ENCODE results near the gene ZFY. TPM values are rescaled to one million over a fixed set of nuclear protein-coding genes. Genes with fewer than 3 reads are reported as not detected.
"Not testable (repeated sequence)": the region's sequence is repeated elsewhere in the genome, so short reads cannot be mapped to it uniquely, and the experiment has no call there.

ZFY gene
- total RNA-seq, 1 experiment from 2014 or later = not detected

- Mint-ChIP-seq H3K4me1 (ENCODE audit: insufficient read depth, unreplicated experiment) (no peaks in the 10 kb centered on the region), H3K36me3 (ENCODE audit: insufficient read depth, unreplicated experiment) (no peaks in the 10 kb centered on the region), H3K27ac (ENCODE audit: low read depth, unreplicated experiment) (no peak overlapping the region), H3K9me3 (ENCODE audit: unreplicated experiment) (no peaks in the 10 kb centered on the region), H3K27me3 (ENCODE audit: insufficient read depth, unreplicated experiment) (no peaks in the 10 kb centered on the region), H3K4me3 (ENCODE audit: unreplicated experiment) (no peak overlapping the region)
- intact Hi-C loops (cut with micrococcal nuclease) = no loop called here
- no peak for DNase-seq (ENCODE audit: unreplicated experiment)
- TF ChIP-seq CTCF (IDR thresholded peaks at IDR 0.05; ENCODE audit: unreplicated experiment) = no peak
- CTCF ChIA-PET = no interaction called here
- POLR2A ChIA-PET = no interaction called here
- BruUV-seq (replicated peaks) = no TSS peak
Measured at GRCh38 chrY:3003516-3003830, 68.3 kb downstream of the ZFY start.

GRCh38 chrY:3003846-3004245 lies 68.7 kb downstream of the ZFY start:
- CTCF ChIA-PET = no interaction called here

GRCh38 chrY:3006031-3006430 lies 70.8 kb downstream of the ZFY start:
- BruUV-seq (replicated peaks); H3K9me3 Mint-ChIP-seq (ENCODE audit: unreplicated experiment); POLR2A ChIA-PET; H3K4me1 Mint-ChIP-seq (ENCODE audit: insufficient read depth, unreplicated experiment); H3K27ac Mint-ChIP-seq (ENCODE audit: low read depth, unreplicated experiment); CTCF ChIA-PET; DNase-seq (ENCODE audit: unreplicated experiment); H3K4me3 Mint-ChIP-seq (ENCODE audit: unreplicated experiment); intact Hi-C loops (cut with micrococcal nuclease); H3K36me3 Mint-ChIP-seq (ENCODE audit: insufficient read depth, unreplicated experiment); H3K27me3 Mint-ChIP-seq (ENCODE audit: insufficient read depth, unreplicated experiment): not testable (repeated sequence)

More at GRCh38 chrY:3003846-3004245, 68.7 kb downstream of the ZFY start:
- Mint-ChIP-seq H3K9me3 (ENCODE audit: unreplicated experiment) (no peaks in the 10 kb centered on the region), H3K4me3 (ENCODE audit: unreplicated experiment) (no peak overlapping the region), H3K27ac (ENCODE audit: low read depth, unreplicated experiment) (no peak overlapping the region), H3K4me1 (ENCODE audit: insufficient read depth, unreplicated experiment) (no peaks in the 10 kb centered on the region), H3K27me3 (ENCODE audit: insufficient read depth, unreplicated experiment) (no peaks in the 10 kb centered on the region), H3K36me3 (ENCODE audit: insufficient read depth, unreplicated experiment) (no peaks in the 10 kb centered on the region)
- TF ChIP-seq CTCF (IDR thresholded peaks at IDR 0.05; ENCODE audit: unreplicated experiment) = no peak
- intact Hi-C loops (cut with micrococcal nuclease) = no loop called here
- no TSS peak for BruUV-seq (replicated peaks)
- POLR2A ChIA-PET = no interaction called here
- DNase-seq (ENCODE audit: unreplicated experiment) = no peak

- BruUV-seq (replicated peaks) = no TSS peak
- no peak for TF ChIP-seq CTCF (IDR thresholded peaks at IDR 0.05; ENCODE audit: unreplicated experiment)
- Mint-ChIP-seq H3K4me1 (ENCODE audit: insufficient read depth, unreplicated experiment) (no peaks in the 10 kb centered on the region), H3K36me3 (ENCODE audit: insufficient read depth, unreplicated experiment) (no peaks in the 10 kb centered on the region), H3K27ac (ENCODE audit: low read depth, unreplicated experiment) (no peak overlapping the region), H3K9me3 (ENCODE audit: unreplicated experiment) (no peaks in the 10 kb centered on the region), H3K4me3 (ENCODE audit: unreplicated experiment) (no peak overlapping the region), H3K27me3 (ENCODE audit: insufficient read depth, unreplicated experiment) (no peaks in the 10 kb centered on the region)
- ChIA-PET CTCF (no interaction called here), POLR2A (no interaction called here)
- DNase-seq (ENCODE audit: unreplicated experiment) = no peak
- intact Hi-C loops (cut with micrococcal nuclease) = no loop called here
Measured at GRCh38 chrY:3007967-3008366, 72.8 kb downstream of the ZFY start.

GRCh38 chrY:3012226-3012625 lies 77.0 kb downstream of the ZFY start:
- intact Hi-C loops (cut with micrococcal nuclease) = no loop called here
- no peak for TF ChIP-seq CTCF (IDR thresholded peaks at IDR 0.05; ENCODE audit: unreplicated experiment)
- no peak for DNase-seq (ENCODE audit: unreplicated experiment)
- no peaks in the 10 kb centered on the region for H3K36me3 Mint-ChIP-seq (ENCODE audit: insufficient read depth, unreplicated experiment)
- CTCF ChIA-PET = no interaction called here
- H3K9me3 Mint-ChIP-seq (ENCODE audit: unreplicated experiment) = no peaks in the 10 kb centered on the region
- no peak overlapping the region for H3K4me3 Mint-ChIP-seq (ENCODE audit: unreplicated experiment)
- POLR2A ChIA-PET = no interaction called here
- BruUV-seq (replicated peaks) = no TSS peak
- no peaks in the 10 kb centered on the region for H3K4me1 Mint-ChIP-seq (ENCODE audit: insufficient read depth, unreplicated experiment)
- no peaks in the 10 kb centered on the region for H3K27me3 Mint-ChIP-seq (ENCODE audit: insufficient read depth, unreplicated experiment)
- no peak overlapping the region for H3K27ac Mint-ChIP-seq (ENCODE audit: low read depth, unreplicated experiment)

All from MCF 10A (cell line).